Fibroblast of upper back skin (primary cell): ENCODE measurements around the gene CTDSP2.
"Not testable (repeated sequence)": the region's sequence is repeated elsewhere in the genome, so short reads cannot be mapped to it uniquely, and the experiment has no call there.

ENCODE experiments used
- DNase-seq: peaks from one replicate; pipeline ENCODE4 v3.0.0-alpha.2; 2013

Gene CTDSP2

GRCh38 chr12:57846577-57847319 is at the start of gene CTDSP2:
TSS of gene CTDSP2 (minus strand) at chr12:57846729. CDS start at chr12:57846435, 294 bp downstream.
- DNase-seq: peak; percentile 99

- DNase-seq: peak; percentile 54
These were observed 49.5 kb upstream of the CTDSP2 start for GRCh38 chr12:57896115-57896433.

- DNase-seq: peak; percentile 45
These were observed 49.0 kb upstream of the CTDSP2 start for GRCh38 chr12:57895389-57896114.

GRCh38 chr12:57894399-57895292 is 48.1 kb upstream of the CTDSP2 start:
- no peak for DNase-seq

- DNase-seq: peak; percentile 96
These were observed 47.2 kb upstream of the CTDSP2 start for GRCh38 chr12:57893431-57894353.

- DNase-seq: no peak
These were observed 45.9 kb upstream of the CTDSP2 start for GRCh38 chr12:57892232-57892972.

- no peak for DNase-seq
These were observed 45.2 kb upstream of the CTDSP2 start for GRCh38 chr12:57891542-57892228.

- DNase-seq: peak; percentile 58
These were observed 43.9 kb upstream of the CTDSP2 start for GRCh38 chr12:57890191-57891115.

GRCh38 chr12:57889500-57889989 is 43.0 kb upstream of the CTDSP2 start:
- peak; percentile 94 for DNase-seq

GRCh38 chr12:57888409-57889157 is 42.1 kb upstream of the CTDSP2 start:
- peak; percentile 87 for DNase-seq

GRCh38 chr12:57887631-57888408 is 41.3 kb upstream of the CTDSP2 start:
- peak; percentile 77 for DNase-seq

- not testable (repeated sequence) for DNase-seq
These were observed 40.4 kb upstream of the CTDSP2 start for GRCh38 chr12:57886964-57887363.

- DNase-seq: no peak
These were observed 40.0 kb upstream of the CTDSP2 start for GRCh38 chr12:57886542-57886941.

GRCh38 chr12:57885207-57885606 is 38.7 kb upstream of the CTDSP2 start:
- DNase-seq: no peak

GRCh38 chr12:57883700-57884099 is 37.2 kb upstream of the CTDSP2 start:
- DNase-seq: no peak

- DNase-seq: no peak
These were observed 36.5 kb upstream of the CTDSP2 start for GRCh38 chr12:57883057-57883456.

GRCh38 chr12:57882575-57882974 is 36.0 kb upstream of the CTDSP2 start:
- no peak for DNase-seq

GRCh38 chr12:57881475-57881874 is 34.9 kb upstream of the CTDSP2 start:
- DNase-seq: no peak
